Aorta (tissue), 5 donors: ENCODE results near the gene GALNT14. TPM values are rescaled to one million over a fixed set of nuclear protein-coding genes. Genes with fewer than 3 reads are reported as not detected.

ENCODE experiments used
- ATAC-seq: fragments of 200-7000 bp; cut with Tn5 transposase; one replicate; pipeline ENCODE4 v1.9.1; 2022; ENCODE audit warnings: moderate library complexity; ENCODE audit not compliant: low FRiP score
- DNase-seq, 2 donors: peaks; one replicate each; pipeline ENCODE4 v3.0.0-alpha.2; 2020
- H3K27ac ChIP-seq, 2 donors: one replicate each; pipeline ENCODE4 v1.5.1; 2013; ENCODE audit warnings: low read length in 2 of 2, mild to moderate bottlenecking in 2 of 2, moderate library complexity in 2 of 2, control low read depth in 1 of 2, inconsistent platforms in 1 of 2, low read depth in 1 of 2
- H3K27me3 ChIP-seq, 2 donors: one replicate each; pipeline ENCODE4 v1.6.1; 2013; ENCODE audit warnings: control low read depth in 1 of 2, low read length in 1 of 2, mild to moderate bottlenecking in 1 of 2, moderate library complexity in 1 of 2; ENCODE audit not compliant: insufficient read depth in 2 of 2, control insufficient read depth in 1 of 2
- H3K36me3 ChIP-seq, 2 donors: one replicate each; pipeline ENCODE4 v1.6.1; 2013; ENCODE audit warnings: control low read depth in 1 of 2, low read length in 1 of 2, mild to moderate bottlenecking in 1 of 2; ENCODE audit not compliant: insufficient read depth in 2 of 2, control insufficient read depth in 1 of 2
- H3K4me1 ChIP-seq, 2 donors: one replicate each; pipeline ENCODE4 v1.6.1; 2013; ENCODE audit warnings: low read length in 2 of 2, control low read depth in 1 of 2, mild to moderate bottlenecking in 1 of 2, moderate library complexity in 1 of 2; ENCODE audit not compliant: insufficient read depth in 2 of 2, control insufficient read depth in 1 of 2
- H3K4me3 ChIP-seq, 2 donors: one replicate each; pipeline ENCODE4 v1.5.1; 2013; ENCODE audit warnings: low read length in 2 of 2, control low read depth in 1 of 2, mild to moderate bottlenecking in 1 of 2
- H3K9me3 ChIP-seq: one replicate; pipeline ENCODE4 v1.6.1; 2013; ENCODE audit warnings: mild to moderate bottlenecking, low read length; ENCODE audit not compliant: control insufficient read depth
- WGBS, 2 donors: extraction: QIAGEN DNeasy Blood & Tissue Kit; methylation state at CpG; one replicate each; pipeline ENCODE4 v1.1.7; 2013; 5-methylcytosine and 5-hydroxymethylcytosine counted together
- intact Hi-C, 2 donors: fragments of 100-400 bp; cut with DNase I; formaldehyde crosslinking; loops; one replicate each; pipeline versions ENCODE4 v1.14.2 to v1.15.0; 2022
- polyA plus RNA-seq, 2 donors: library from polyadenylated mRNA; stranded (reverse); fragments of 200-250 nt; gene quantifications; one replicate each; pipeline ENCODE4 v1.2.3, GENCODE V29; 2013
- total RNA-seq, 2 donors: library from RNA; stranded (reverse); fragmentation: NEBNext Ultra II Directional; extraction: Animal tissue kit (Norgen Biotek cat#: 25700); gene quantifications; one replicate each; pipeline ENCODE4 v1.2.1, GENCODE V29; 2021
- donor health status: healthy with polysubstance abuse.
- donor health status: Bipolar disorder and iron deficiency.
- donor health status: DM: no; HTN: no; CAD: no.
- donor health status: DM: no; HTN: no; CAD: no.
- donor health status: DM: yes; HTN: yes; CAD: no.

Gene GALNT14
- total and polyA plus RNA-seq, 4 donors = 0.74 to 1.7 (median 1.2) TPM; not detected in 1

- intact Hi-C loops = no loop called here
Measured at GRCh38 chr2:31163011-31163539, 24.8 kb upstream of the GALNT14 start.

GRCh38 chr2:31161637-31162036 is 23.4 kb upstream of the GALNT14 start:
- ATAC-seq (no peak), DNase-seq (no peak)
- 84 to 89% methylated on average over 6 of the region's 6 CpGs for WGBS, 2 donors
- H3K4me1 ChIP-seq = peaks cover 0 to 1% of the 10 kb centered on the region in 2 donors
- no peak overlapping the region for H3K4me3 ChIP-seq
- H3K27me3 ChIP-seq = peaks cover 0 to 7% of the 10 kb centered on the region in 2 donors
- intact Hi-C loops = no loop called here
- H3K36me3 ChIP-seq = no peaks in the 10 kb centered on the region
- H3K9me3 ChIP-seq = no peaks in the 10 kb centered on the region
- H3K27ac ChIP-seq = no peak overlapping the region

More at GRCh38 chr2:31163011-31163539, 24.8 kb upstream of the GALNT14 start:
- no peak for ATAC-seq
- Histone ChIP-seq H3K4me1 (peaks cover 0 to 1% of the 10 kb centered on the region in 2 donors), H3K9me3 (no peaks in the 10 kb centered on the region), H3K27ac (no peak overlapping the region), H3K4me3 (no peak overlapping the region), H3K27me3 (peaks cover 0 to 7% of the 10 kb centered on the region in 2 donors), H3K36me3 (no peaks in the 10 kb centered on the region)
- 78 to 81% methylated on average over 6 of the region's 6 CpGs for WGBS, 2 donors
- no peak for DNase-seq

- no peaks in the 10 kb centered on the region for H3K4me1 ChIP-seq
- intact Hi-C loops = no loop called here
Measured at GRCh38 chr2:31151501-31151900, 13.3 kb upstream of the GALNT14 start.

GRCh38 chr2:31150120-31150670 is 12.0 kb upstream of the GALNT14 start:
- Histone ChIP-seq H3K36me3 (no peaks in the 10 kb centered on the region), H3K4me3 (no peak overlapping the region), H3K9me3 (no peaks in the 10 kb centered on the region), H3K27me3 (peaks cover 0 to 2% of the 10 kb centered on the region in 2 donors), H3K4me1 (no peaks in the 10 kb centered on the region), H3K27ac (no peak overlapping the region)
- ATAC-seq = no peak
- intact Hi-C loops = no loop called here
- no peak for DNase-seq
- WGBS, 2 donors = 79 to 84% methylated on average over 6 of the region's 6 CpGs

More at GRCh38 chr2:31151501-31151900, 13.3 kb upstream of the GALNT14 start:
- ATAC-seq = no peak
- H3K9me3 ChIP-seq = no peaks in the 10 kb centered on the region
- no peaks in the 10 kb centered on the region for H3K36me3 ChIP-seq
- no peak overlapping the region for H3K4me3 ChIP-seq
- H3K27me3 ChIP-seq = peaks cover 0 to 2% of the 10 kb centered on the region in 2 donors
- no peak overlapping the region for H3K27ac ChIP-seq
- no peak for DNase-seq
- 63 to 67% methylated on average over 6 of the region's 6 CpGs for WGBS, 2 donors

GRCh38 chr2:31148514-31148913 is 10.3 kb upstream of the GALNT14 start:
- WGBS, 2 donors = 60 to 77% methylated on average over 2 of the region's 2 CpGs
- H3K27me3 ChIP-seq = peaks cover 0 to 2% of the 10 kb centered on the region in 2 donors
- ATAC-seq (no peak), DNase-seq (no peak)
- no peaks in the 10 kb centered on the region for H3K9me3 ChIP-seq
- no peaks in the 10 kb centered on the region for H3K36me3 ChIP-seq
- H3K4me1 ChIP-seq = no peaks in the 10 kb centered on the region
- H3K4me3 ChIP-seq = no peak overlapping the region
- no peak overlapping the region for H3K27ac ChIP-seq
- intact Hi-C loops = no loop called here

- Histone ChIP-seq H3K4me3 (no peak overlapping the region), H3K27me3 (peaks cover 0 to 2% of the 10 kb centered on the region in 2 donors), H3K9me3 (no peaks in the 10 kb centered on the region), H3K27ac (no peak overlapping the region), H3K4me1 (no peaks in the 10 kb centered on the region), H3K36me3 (no peaks in the 10 kb centered on the region)
- ATAC-seq (no peak), DNase-seq (no peak)
- intact Hi-C loops = no loop called here
- 77 to 80% methylated on average over 5 of the region's 5 CpGs for WGBS, 2 donors
Measured at GRCh38 chr2:31147645-31148044, 9.4 kb upstream of the GALNT14 start.

GRCh38 chr2:31142110-31142509 is 3.9 kb upstream of the GALNT14 start:
- no peak for ATAC-seq
- no peak for DNase-seq
- 59 to 66% methylated on average over 3 of the region's 3 CpGs for WGBS, 2 donors
- intact Hi-C loops = no loop called here
- Histone ChIP-seq H3K9me3 (no peaks in the 10 kb centered on the region), H3K4me1 (no peaks in the 10 kb centered on the region), H3K36me3 (no peaks in the 10 kb centered on the region), H3K4me3 (no peak overlapping the region), H3K27ac (no peak overlapping the region), H3K27me3 (no peaks in the 10 kb centered on the region)

- no peaks in the 10 kb centered on the region for H3K27me3 ChIP-seq
- 69 to 79% methylated on average over 15 of the region's 15 CpGs for WGBS, 2 donors
- no peaks in the 10 kb centered on the region for H3K4me1 ChIP-seq
- no peak overlapping the region for H3K27ac ChIP-seq
- no peak for DNase-seq
- no peak overlapping the region for H3K4me3 ChIP-seq
- ATAC-seq = no peak
- intact Hi-C loops = no loop called here
- no peaks in the 10 kb centered on the region for H3K36me3 ChIP-seq
- no peaks in the 10 kb centered on the region for H3K9me3 ChIP-seq
Measured at GRCh38 chr2:31141443-31142085, 3.3 kb upstream of the GALNT14 start.

GRCh38 chr2:31140151-31140550 is 1.9 kb upstream of the GALNT14 start:
- 94 to 95% methylated on average over 8 of the region's 8 CpGs for WGBS, 2 donors
- no peak for ATAC-seq
- no peak overlapping the region for H3K4me3 ChIP-seq
- no peak overlapping the region for H3K27ac ChIP-seq
- DNase-seq = no peak
- no peaks in the 10 kb centered on the region for H3K36me3 ChIP-seq
- H3K9me3 ChIP-seq = no peaks in the 10 kb centered on the region
- no peaks in the 10 kb centered on the region for H3K4me1 ChIP-seq
- H3K27me3 ChIP-seq = no peaks in the 10 kb centered on the region
- intact Hi-C loops = no loop called here
